KBM-7 (cell line): ENCODE data around the gene TUSC2.

ENCODE experiments used
- DNase-seq: peaks from one replicate; pipeline ENCODE4 v3.0.0-alpha.2; 2015
- in situ Hi-C: fragments of 300-500 bp; cut with MboI; formaldehyde crosslinking; loops from 2 replicates; pipeline ENCODE4 v1.14.3; 2020; ENCODE audit warnings: low sequenced_read_pairs, low pct_unique_long_range_greater_than_20kb, mixed read lengths

Gene TUSC2

GRCh38 chr3:50339485-50340146 is 11.6 kb upstream of the TUSC2 start:
- no peak for DNase-seq
- in situ Hi-C loops = no loop called here

GRCh38 chr3:50338965-50339364 is 10.9 kb upstream of the TUSC2 start:
- DNase-seq = peak; percentile 68
- in situ Hi-C loops = no loop called here

GRCh38 chr3:50337175-50337861 is 9.3 kb upstream of the TUSC2 start:
- peak; percentile 99 for DNase-seq
- in situ Hi-C loops = no loop called here

- in situ Hi-C loops = no loop called here
- DNase-seq = no peak
Observed at GRCh38 chr3:50336452-50337174, 8.6 kb upstream of the TUSC2 start.

- in situ Hi-C loops = no loop called here
- no peak for DNase-seq
Observed at GRCh38 chr3:50334339-50335075, 6.5 kb upstream of the TUSC2 start.

- in situ Hi-C loops = no loop called here
- no peak for DNase-seq
Observed at GRCh38 chr3:50333744-50334328, 5.8 kb upstream of the TUSC2 start.

GRCh38 chr3:50331364-50331907 is 3.4 kb upstream of the TUSC2 start:
- no peak for DNase-seq
- in situ Hi-C loops = no loop called here

- no peak for DNase-seq
- in situ Hi-C loops = no loop called here
Observed at GRCh38 chr3:50330330-50330729, 2.3 kb upstream of the TUSC2 start.

- DNase-seq = no peak
- in situ Hi-C loops = no loop called here
Observed at GRCh38 chr3:50327129-50327528, 894 bp downstream of the TUSC2 start.

GRCh38 chr3:50326182-50326541 is 1.9 kb downstream of the TUSC2 start:
- in situ Hi-C loops = no loop called here
- DNase-seq = no peak

GRCh38 chr3:50325497-50326181 is 2.4 kb downstream of the TUSC2 start:
- in situ Hi-C loops = no loop called here
- DNase-seq = no peak

GRCh38 chr3:50325113-50325480 is 2.9 kb downstream of the TUSC2 start:
- in situ Hi-C loops = no loop called here
- DNase-seq = no peak

- in situ Hi-C loops = no loop called here
- DNase-seq = peak; percentile 77
Observed at GRCh38 chr3:50324351-50325112, 3.5 kb downstream of the TUSC2 start.

GRCh38 chr3:50323614-50324199 is 4.3 kb downstream of the TUSC2 start:
- in situ Hi-C loops = no loop called here
- DNase-seq = no peak

- no peak for DNase-seq
- in situ Hi-C loops = no loop called here
Observed at GRCh38 chr3:50323092-50323600, 4.9 kb downstream of the TUSC2 start.

GRCh38 chr3:50322386-50323091 is 5.5 kb downstream of the TUSC2 start, which contains the start of gene HYAL2:
TSS of gene HYAL2 (minus strand) at chr3:50322745. CDS start at chr3:50320489, 2,256 bp downstream.
- DNase-seq = no peak
- in situ Hi-C loops = no loop called here

GRCh38 chr3:50322115-50322385 is 6.0 kb downstream of the TUSC2 start:
- in situ Hi-C loops = no loop called here
- DNase-seq = no peak
